HG03175 (cell line): ENCODE measurements around the gene TGFBR3L.

Source experiments
- ATAC-seq: cut with Tn5 transposase; IDR thresholded peaks from one replicate; pipeline ENCODE4 v1.9.1; 2021; ENCODE audit warnings: mild to moderate bottlenecking, moderate library complexity; ENCODE audit not compliant: unreplicated experiment

The TGFBR3L gene

DNA sequence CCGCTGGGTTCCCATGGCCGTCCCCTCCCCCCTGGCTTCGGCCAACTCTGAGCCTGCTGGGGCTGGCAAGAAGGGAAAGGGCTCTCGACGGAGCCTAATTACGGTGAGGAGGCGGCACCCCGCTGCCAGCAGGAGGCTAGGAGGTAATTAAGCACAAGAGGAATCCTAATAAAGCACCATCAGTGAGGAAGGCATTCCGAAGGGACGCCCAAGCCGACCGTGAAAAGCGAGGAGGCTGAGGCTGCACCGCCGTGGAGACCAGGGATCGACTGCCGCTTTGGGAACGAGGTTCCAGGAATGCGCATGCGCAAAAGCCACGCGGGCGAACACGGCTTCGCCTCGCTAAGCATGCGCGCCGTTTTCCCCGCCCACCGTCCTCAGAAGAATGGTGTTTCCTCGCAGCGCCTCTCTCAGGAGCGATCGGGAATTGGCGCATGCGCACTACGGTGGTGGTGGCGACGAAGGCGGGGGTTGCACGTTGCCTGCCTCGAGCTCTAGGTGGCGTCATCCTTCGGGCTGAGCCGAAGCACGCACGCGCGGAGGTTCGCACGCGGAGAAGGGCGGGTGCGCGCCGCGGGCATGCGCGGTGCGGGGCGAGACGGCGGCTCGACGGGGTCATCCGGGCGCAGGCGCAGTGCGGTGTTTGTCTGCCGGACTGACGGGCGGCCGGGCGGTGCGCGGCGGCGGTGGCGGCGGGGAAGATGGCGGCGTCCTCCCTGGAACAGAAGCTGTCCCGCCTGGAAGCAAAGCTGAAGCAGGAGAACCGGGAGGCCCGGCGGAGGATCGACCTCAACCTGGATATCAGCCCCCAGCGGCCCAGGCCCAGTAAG, 11.2 kb upstream of the TGFBR3L start, which contains the start of gene MAP2K7:
Gene MAP2K7, plus strand, starts transcription at position 634 of the 830 bp plus-strand sequence. Its CDS starts 68 bp downstream, at position 702.
- ATAC-seq, result peak; percentile 86

DNA sequence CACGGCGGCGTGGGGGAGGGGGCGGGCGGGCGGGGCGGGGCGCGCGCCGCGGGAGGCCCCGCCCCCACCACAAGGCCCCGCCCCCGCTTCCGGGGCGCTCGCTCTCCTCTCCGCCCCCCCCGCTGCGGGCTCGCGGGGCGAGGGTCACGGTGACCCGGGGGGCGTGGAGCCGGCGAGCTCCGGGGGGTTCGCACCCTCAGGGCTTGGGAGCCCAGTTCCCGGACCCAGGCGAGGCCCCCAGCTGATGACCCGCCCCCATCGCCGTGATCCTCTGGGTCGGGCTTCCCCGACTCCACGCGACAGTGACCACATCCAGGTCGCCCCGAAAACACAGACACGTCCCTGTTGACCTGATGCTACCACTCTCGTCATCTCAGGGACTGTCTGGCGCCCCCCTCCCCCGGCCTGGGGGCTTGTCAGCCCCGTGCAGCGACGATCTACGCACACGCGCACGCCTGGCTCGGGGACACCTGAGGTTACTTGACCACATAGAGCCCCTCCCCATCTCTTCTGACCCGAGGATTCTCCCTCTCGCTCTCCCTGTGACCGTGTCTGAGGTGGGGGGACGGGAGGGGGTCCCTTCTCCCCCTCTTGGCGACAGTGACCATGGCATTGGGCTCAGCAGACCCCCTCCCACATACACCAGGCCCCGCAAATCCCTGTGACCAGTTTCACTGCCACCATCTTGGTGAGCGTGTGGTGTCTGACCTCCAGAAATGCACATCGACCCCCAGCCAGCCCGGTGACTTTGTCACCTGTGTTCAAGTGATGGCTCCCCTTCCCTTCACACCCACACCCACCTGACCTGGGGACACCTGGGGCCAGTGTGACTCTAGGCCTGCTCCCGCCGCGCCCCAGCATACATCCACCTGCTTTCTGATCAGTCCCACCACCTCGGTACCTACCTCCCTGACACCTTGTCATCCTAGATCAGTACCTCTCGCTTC, 10.3 kb upstream of the TGFBR3L start:
- peak; percentile 28 for ATAC-seq

DNA sequence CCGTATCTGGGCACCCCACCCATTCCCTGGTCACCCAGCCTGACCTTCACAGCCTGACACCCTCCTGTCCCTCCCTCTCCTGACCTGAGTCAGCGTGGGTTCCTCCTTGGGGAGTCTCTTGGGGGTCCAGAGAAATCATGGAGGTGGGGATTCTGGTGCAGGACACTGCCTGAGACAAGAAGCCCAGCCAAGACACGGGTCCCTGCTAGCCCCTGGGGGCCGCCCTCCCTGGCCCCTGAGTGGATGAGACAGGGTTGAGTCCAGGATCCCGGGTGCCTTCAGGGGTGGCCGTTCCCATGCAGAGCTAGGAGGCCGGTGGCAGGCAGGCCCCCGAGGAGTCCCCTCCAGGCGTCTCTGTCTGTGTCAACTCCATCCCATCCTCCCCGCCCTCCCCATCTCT, 9.4 kb upstream of the TGFBR3L start:
- ATAC-seq, result no peak

DNA sequence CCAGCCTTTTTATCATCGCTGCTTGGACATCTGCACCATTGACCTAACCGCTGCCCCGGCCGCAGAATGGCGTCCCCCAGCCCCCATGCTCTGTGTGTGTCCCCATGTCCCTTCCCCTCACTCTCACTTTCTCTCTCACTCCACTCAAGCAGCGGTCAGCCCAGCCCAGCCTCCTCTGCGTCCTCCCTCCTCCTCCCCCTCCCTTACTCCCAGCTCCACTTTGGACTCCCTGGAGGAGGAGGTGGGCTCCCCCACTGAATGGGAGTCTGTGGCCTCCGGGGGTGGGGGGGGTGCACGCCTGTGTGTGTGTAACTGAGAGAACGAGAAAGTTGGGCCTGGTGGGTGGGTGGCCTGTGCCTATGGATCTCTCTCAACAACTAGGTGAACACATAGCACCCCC, 8.8 kb upstream of the TGFBR3L start:
- ATAC-seq, result no peak

GRCh38 chr19:7907122-7907521, 7.5 kb upstream of the TGFBR3L start:
- ATAC-seq, result no peak

DNA sequence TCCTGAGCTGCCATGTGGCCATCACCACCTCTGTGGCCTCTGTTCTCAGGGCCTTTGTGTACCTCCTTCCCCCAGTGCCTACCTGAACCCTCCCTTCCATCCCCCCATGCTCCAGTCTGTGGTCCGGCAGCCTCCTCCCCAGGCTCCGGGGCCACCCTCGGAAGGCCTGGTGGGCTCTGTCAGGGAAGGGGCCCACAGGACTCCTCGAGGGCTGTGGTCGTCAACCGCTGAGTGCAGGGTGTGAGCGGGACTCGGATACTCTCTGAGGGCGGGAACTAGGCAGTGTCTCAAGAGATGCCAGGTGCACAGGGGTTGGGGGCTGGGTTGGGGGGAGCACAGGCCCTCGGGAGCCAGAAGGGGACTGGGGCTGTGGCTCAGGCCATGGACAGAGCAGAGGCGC, 7.1 kb upstream of the TGFBR3L start:
- no peak for ATAC-seq

GRCh38 chr19:7908078-7908699, 6.4 kb upstream of the TGFBR3L start:
- ATAC-seq, result no peak

DNA sequence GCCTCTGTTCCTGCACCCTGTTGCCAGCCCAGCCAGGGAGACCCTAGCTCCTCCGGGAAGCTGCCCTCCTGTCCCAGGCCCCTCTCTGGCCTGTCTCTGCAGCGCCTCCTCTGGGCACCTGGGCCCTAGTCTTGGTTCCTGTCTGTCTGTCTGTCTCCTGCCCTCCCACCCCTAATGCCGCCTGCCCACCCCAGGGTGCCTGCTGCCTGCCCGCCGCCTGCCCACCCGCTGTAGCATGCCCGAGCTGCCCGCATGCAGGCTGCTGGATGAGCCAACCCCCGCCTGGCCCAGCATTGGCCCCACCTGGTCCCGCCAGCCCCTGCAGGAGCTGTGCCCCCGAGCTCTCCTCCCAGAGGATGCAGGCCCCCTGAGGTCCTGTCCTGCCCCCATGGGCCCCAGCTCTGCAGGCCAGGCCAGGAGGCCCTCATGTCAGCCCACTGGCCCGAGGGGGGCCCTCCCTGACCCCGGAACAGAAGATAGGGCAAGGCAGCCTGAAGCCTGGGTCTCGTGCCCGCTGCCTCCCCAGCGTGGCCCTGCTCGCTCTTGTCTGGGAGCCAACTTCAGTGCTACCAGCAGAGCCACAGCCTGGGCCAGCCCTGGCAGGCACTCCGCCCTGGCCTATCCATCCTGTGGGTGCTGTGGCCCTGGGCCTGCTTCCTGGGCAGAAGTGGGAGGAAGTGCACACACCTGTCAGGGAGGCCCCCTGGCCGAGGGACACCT, 5.7 kb upstream of the TGFBR3L start:
- no peak for ATAC-seq

DNA sequence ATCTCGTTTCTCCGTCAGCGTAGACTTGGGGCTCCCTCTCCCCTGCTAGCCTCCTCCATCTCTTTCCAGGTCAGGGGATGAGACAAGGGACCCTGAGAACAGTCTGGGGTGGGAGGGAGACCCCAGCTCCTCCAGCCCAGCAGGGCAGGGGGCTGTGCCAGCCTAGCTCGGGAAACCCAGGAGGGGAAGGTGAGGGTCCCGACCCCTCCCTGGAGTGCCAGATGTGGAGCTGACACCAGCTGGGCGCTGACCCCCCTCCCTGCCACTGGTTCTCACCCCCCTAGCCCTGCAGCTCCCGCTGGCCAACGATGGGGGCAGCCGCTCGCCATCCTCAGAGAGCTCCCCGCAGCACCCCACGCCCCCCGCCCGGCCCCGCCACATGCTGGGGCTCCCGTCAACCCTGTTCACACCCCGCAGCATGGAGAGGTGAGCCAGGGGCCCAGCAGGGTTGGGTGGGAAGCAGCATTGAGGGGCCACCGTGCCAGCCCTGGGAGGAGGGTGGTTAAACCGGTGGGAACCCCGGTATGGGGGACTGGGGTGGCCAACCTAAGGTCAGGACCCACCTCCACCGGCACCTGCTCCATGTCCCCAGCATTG, 5.1 kb upstream of the TGFBR3L start:
- no peak for ATAC-seq

DNA sequence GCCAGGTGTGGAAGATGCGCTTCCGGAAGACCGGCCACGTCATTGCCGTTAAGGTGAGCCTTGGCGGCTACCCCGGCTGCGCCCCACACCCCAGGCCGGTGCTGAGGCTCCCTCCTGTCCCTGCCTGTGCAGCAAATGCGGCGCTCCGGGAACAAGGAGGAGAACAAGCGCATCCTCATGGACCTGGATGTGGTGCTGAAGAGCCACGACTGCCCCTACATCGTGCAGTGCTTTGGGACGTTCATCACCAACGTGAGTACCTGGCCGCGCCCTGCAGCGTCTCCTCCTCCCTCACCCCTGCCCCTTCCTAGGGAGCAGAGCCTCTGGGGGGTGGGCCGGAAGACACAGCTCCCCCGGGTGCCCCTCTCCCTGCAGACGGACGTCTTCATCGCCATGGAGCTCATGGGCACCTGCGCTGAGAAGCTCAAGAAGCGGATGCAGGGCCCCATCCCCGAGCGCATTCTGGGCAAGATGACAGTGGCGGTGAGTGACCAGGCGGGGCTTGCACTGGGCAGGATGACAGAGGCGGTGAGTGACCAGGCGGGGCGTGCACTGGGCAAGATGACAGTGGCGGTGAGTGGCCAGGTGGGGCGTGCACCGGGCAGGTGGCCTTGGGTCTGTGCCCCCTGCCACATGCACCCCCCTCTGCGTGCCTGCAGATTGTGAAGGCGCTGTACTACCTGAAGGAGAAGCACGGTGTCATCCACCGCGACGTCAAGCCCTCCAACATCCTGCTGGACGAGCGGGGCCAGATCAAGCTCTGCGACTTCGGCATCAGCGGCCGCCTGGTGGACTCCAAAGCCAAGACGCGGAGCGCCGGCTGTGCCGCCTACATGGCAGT, 4.1 kb upstream of the TGFBR3L start:
- ATAC-seq, result no peak

DNA sequence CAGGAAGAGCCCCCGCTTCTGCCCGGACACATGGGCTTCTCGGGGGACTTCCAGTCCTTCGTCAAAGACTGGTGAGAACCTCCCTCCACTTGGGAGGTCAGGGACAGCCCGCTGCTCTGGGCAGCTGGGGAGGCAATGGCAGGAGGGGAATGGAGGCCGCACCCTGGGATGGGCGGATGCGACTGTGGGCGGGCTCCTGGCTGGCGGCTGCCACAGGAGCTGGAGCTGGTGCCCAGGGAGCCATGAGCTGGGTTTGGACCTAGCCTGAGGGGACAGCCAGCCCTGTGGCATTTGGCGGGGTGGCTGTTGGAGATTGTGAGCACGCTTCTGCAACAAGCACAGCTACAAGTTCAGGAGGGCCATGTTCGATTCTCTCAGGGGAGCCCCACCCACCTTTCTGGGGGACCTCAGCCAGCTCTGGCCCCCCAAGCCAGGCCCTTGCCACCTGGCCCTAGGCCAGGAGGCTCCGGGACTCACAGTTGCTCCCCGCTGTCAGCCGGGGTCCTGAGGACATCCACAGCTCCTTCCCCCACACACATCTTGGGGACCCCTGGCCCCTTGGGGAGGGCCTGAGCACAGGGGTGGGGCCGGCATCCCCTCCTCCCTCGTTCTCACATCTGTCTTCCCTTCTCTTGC, 3.0 kb upstream of the TGFBR3L start:
- no peak for ATAC-seq

DNA sequence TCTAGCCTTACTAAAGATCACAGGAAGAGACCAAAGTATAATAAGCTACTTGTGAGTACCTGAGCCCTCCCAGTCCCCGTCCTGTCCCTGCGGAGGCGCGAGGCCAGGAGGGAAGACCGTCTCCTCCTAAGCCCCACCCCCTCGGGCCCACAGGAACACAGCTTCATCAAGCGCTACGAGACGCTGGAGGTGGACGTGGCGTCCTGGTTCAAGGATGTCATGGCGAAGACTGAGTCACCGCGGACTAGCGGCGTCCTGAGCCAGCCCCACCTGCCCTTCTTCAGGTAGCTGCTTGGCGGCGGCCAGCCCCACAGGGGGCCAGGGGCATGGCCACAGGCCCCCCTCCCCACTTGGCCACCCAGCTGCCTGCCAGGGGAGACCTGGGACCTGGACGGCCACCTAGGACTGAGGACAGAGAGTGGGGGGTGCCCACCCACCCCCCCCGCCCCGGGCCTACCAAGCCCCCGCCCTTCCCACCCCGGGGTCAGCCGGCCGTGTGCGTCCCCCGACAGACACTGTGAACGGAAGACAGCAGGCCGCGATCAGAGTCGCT, 2.4 kb upstream of the TGFBR3L start:
- ATAC-seq, result no peak

DNA sequence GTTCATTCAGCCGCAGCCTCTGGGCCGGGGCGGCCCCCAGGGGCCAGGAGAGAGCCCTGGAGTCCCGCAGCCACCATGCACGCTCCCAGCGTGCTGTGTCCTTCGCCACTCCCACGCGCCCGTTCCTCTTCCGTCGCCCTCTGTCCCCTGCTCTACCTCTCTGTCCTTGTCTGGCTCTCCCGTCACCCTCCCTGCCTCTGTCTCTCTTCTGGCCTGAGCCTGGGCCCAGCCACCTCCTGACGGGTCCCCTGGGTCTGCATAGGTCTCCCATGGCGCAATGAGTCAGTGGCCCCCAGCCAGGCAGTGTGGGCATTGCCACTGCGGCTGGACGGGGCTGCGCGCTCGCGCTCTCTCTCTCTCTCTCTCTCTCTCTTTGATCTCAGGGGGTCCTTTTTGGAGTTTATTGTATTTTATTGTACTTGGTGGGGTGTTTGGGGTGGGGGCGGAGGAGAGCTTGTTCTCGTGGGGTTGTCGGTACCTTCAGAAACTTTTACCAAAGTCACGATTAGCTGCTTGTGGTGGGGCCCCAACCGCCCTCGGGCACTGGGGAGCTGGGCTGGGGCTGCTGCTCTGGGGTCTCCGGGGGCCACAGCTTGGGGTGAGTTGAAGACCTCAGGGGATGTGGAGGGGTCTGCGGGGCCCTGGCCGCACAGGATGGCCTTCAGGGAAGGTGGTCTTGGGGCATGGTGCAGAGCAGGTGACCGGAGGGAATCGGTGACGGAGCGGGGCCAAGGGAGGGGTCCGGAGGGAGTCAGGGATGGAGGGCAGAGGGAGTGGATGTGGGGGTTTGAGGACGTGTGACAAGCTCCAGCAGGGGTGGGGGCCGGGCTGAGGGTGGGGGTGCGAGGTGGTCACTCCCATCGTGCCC, 1.7 kb upstream of the TGFBR3L start:
- ATAC-seq, result no peak

DNA sequence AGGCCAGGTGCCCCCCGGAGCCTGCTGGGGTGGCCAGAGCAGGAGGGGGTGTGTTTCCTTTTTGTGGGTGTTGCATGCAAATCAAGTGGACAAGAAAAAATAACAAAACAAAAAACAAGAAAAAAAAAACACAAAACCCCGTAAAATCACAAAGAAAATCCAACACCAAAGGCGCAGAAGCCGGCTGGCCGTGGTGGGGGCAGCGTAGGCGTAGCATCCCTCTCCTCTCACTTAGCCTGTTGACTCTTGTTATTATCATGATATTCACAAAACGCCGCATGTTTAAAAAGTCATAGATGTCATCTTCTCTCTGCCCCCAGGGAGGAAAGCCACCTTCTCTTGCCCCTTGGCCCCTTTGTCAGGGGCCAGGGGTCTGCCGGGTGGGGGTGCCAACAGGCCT, 978 bp upstream of the TGFBR3L start:
- no peak for ATAC-seq

- no peak for ATAC-seq
Observed at GRCh38 chr19:7914099-7914498, 531 bp upstream of the TGFBR3L start.

GRCh38 chr19:7915250-7916102, 846 bp downstream of the TGFBR3L start:
- ATAC-seq, result no peak
